ENCODE data around the gene AVPI1. TPM values are rescaled to one million over a fixed set of nuclear protein-coding genes. Genes with fewer than 3 reads are reported as not detected.
"Not testable (repeated sequence)": the region's sequence is repeated elsewhere in the genome, so short reads cannot be mapped to it uniquely, and the experiment has no call there.

AVPI1 gene
- total RNA-seq, 1 donor from 2014 or later = 2.6 TPM

GRCh38 chr10:97685395-97685958, 1.6 kb downstream of the AVPI1 start:
- Mint-ChIP-seq H3K4me3 (peak overlapping the region; percentile 88), H3K36me3 (no peaks in the 10 kb centered on the region), H3K4me1 (peaks cover 11% of the 10 kb centered on the region), H3K27me3 (ENCODE audit: insufficient read depth, low read depth) (peaks cover 9% of the 10 kb centered on the region), H3K27ac (no peak overlapping the region), H3K9me3 (no peaks in the 10 kb centered on the region)
- H3K79me2 ChIP-seq (ENCODE audit: low read depth) = no peaks in the 10 kb centered on the region
- no peak overlapping the region for H3K27ac ChIP-seq
- no peak overlapping the region for H3K4me3 ChIP-seq
- peaks cover 15% of the 10 kb centered on the region for H3F3A ChIP-seq (ENCODE audit: low read depth)
- no peaks in the 10 kb centered on the region for H4K20me1 ChIP-seq (ENCODE audit: low read depth)
- no peak overlapping the region for H3K9ac ChIP-seq
- no peaks in the 10 kb centered on the region for H3K9me3 ChIP-seq (ENCODE audit: low read depth)
- peaks cover 11% of the 10 kb centered on the region for H3K4me1 ChIP-seq
- peak; percentile 52 for DNase-seq (ENCODE audit: low spot score)
- H2AFZ ChIP-seq (replicated peaks) = no peak overlapping the region
- TF ChIP-seq CTCF (IDR thresholded peaks at IDR 0.05) (peak; percentile 38), EZH2phosphoT487 (IDR thresholded peaks at IDR 0.05) (no peak)
- no peaks in the 10 kb centered on the region for H3K36me3 ChIP-seq
- H3K27me3 ChIP-seq = peaks cover 10% of the 10 kb centered on the region
- peak overlapping the region; percentile 85 for H3K4me2 ChIP-seq

GRCh38 chr10:97684866-97685394, 2.1 kb downstream of the AVPI1 start:
- Mint-ChIP-seq H3K4me3 (no peak overlapping the region), H3K36me3 (no peaks in the 10 kb centered on the region), H3K9me3 (no peaks in the 10 kb centered on the region), H3K4me1 (peaks cover 11% of the 10 kb centered on the region), H3K27me3 (ENCODE audit: insufficient read depth, low read depth) (peaks cover 9% of the 10 kb centered on the region), H3K27ac (no peak overlapping the region)
- Histone ChIP-seq H3K4me2 (no peak overlapping the region), H4K20me1 (ENCODE audit: low read depth) (no peaks in the 10 kb centered on the region), H3K4me3 (no peak overlapping the region), H3K4me1 (peaks cover 11% of the 10 kb centered on the region), H3K27me3 (peaks cover 10% of the 10 kb centered on the region), H3K79me2 (ENCODE audit: low read depth) (no peaks in the 10 kb centered on the region), H3K9me3 (ENCODE audit: low read depth) (no peaks in the 10 kb centered on the region), H3K27ac (no peak overlapping the region), H2AFZ (replicated peaks) (no peak overlapping the region), H3F3A (ENCODE audit: low read depth) (peaks cover 15% of the 10 kb centered on the region), H3K36me3 (no peaks in the 10 kb centered on the region), H3K9ac (no peak overlapping the region)
- DNase-seq (ENCODE audit: low spot score) = no peak
- no peak for TF ChIP-seq EZH2phosphoT487 (IDR thresholded peaks at IDR 0.05)
- TF ChIP-seq CTCF (IDR thresholded peaks at IDR 0.05) = no peak
- TF ChIP-seq EZH2 (IDR thresholded peaks at IDR 0.05) = no peak

DNA sequence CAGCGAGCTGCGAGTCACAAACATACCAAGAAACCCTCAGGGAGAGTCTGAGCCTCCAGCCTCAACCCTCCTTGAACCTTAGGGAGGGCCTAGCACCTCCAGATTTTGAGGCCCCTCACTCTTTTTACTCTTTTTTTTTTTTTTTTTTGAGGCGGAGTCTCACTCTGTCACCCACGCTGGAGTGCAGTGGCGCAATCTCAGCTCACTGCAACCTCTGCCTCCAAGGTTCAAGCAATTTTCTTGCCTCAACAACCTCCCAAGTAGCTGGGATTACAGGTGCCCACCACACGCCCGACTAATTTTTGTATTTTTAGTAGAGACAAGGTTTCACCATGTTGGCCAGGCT, 2.7 kb downstream of the AVPI1 start:
- not testable (repeated sequence) for H3K36me3 ChIP-seq; H3K4me3 ChIP-seq; H3K27me3 Mint-ChIP-seq (ENCODE audit: insufficient read depth, low read depth); H3K79me2 ChIP-seq (ENCODE audit: low read depth); H3K4me2 ChIP-seq; H3K9me3 ChIP-seq (ENCODE audit: low read depth); H3K27ac ChIP-seq; H3K36me3 Mint-ChIP-seq; H4K20me1 ChIP-seq (ENCODE audit: low read depth); H2AFZ ChIP-seq (replicated peaks); DNase-seq (ENCODE audit: low spot score); H3K4me3 Mint-ChIP-seq; H3K27ac Mint-ChIP-seq; H3K9me3 Mint-ChIP-seq; H3K9ac ChIP-seq
- Histone ChIP-seq H3K27me3 (peaks cover 10% of the 10 kb centered on the region), H3F3A (ENCODE audit: low read depth) (peaks cover 15% of the 10 kb centered on the region), H3K4me1 (peaks cover 11% of the 10 kb centered on the region)
- H3K4me1 Mint-ChIP-seq = peaks cover 11% of the 10 kb centered on the region

DNA sequence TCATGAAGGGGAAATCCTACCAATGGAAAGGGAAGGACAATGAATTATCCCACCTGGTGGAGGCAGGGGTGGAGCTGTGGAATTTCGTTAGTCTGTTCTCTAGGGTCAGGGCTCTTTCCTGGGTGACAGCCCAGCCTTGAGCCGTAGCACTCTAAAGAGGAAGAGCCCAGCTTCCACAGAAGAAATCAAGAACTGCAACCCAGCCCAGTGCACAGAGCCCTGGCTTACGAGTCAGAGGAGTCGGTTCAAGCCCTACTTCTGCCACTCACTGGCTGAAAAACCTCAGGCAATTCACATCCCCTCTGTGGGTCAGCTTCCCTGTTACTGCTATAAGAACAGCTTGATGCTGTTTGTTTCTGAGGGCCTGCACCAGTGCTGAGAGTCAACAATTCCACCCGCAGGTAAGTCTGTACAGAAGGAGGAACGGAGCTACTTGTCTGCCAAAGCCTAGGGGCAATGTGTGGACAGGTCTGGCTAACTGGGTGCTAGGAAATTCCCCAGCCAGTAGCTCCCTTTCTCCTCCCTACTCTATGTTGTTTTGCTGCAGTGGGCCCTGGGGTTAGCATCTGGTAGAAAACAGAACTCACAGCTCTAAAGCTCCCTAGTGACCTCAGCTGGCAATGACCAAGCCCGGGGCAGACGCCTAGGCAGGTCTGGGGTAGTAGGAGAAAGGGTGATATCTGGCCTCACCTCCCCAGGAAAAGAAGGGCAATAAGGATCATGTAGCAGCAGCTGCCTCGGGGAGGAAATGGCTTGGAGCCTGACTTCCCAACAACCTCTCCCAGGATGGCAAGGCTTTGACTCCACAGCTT, 3.3 kb downstream of the AVPI1 start:
- DNase-seq (ENCODE audit: low spot score) = no peak
- Histone ChIP-seq H3F3A (ENCODE audit: low read depth) (peaks cover 15% of the 10 kb centered on the region), H3K79me2 (ENCODE audit: low read depth) (no peaks in the 10 kb centered on the region), H3K4me3 (no peak overlapping the region), H3K9me3 (ENCODE audit: low read depth) (no peaks in the 10 kb centered on the region), H4K20me1 (ENCODE audit: low read depth) (no peaks in the 10 kb centered on the region), H2AFZ (replicated peaks) (no peak overlapping the region), H3K27me3 (peaks cover 10% of the 10 kb centered on the region), H3K4me1 (peaks cover 11% of the 10 kb centered on the region), H3K27ac (no peak overlapping the region), H3K36me3 (no peaks in the 10 kb centered on the region), H3K9ac (no peak overlapping the region), H3K4me2 (no peak overlapping the region)
- no peak overlapping the region for H3K27ac Mint-ChIP-seq
- peaks cover 11% of the 10 kb centered on the region for H3K4me1 Mint-ChIP-seq
- peaks cover 9% of the 10 kb centered on the region for H3K27me3 Mint-ChIP-seq (ENCODE audit: insufficient read depth, low read depth)
- H3K9me3 Mint-ChIP-seq = no peaks in the 10 kb centered on the region
- no peak for TF ChIP-seq EZH2phosphoT487 (IDR thresholded peaks at IDR 0.05)
- no peak for TF ChIP-seq EZH2 (IDR thresholded peaks at IDR 0.05)
- no peak for TF ChIP-seq CTCF (IDR thresholded peaks at IDR 0.05)
- H3K4me3 Mint-ChIP-seq = no peak overlapping the region
- no peaks in the 10 kb centered on the region for H3K36me3 Mint-ChIP-seq
